Skeletal muscle tissue (tissue), 4 donors: ENCODE measurements around the gene FARS2. TPM values are rescaled to one million over a fixed set of nuclear protein-coding genes. Genes with fewer than 3 reads are reported as not detected.

ENCODE experiments used
- H3K27ac ChIP-seq: one replicate; pipeline ENCODE4 v1.7.0; 2013; ENCODE audit warnings: mild to moderate bottlenecking, low read depth, low read length, inconsistent platforms
- H3K27me3 ChIP-seq, 3 donors: one replicate each; pipeline ENCODE4 v1.7.0; 2013; ENCODE audit warnings: low read length in 3 of 3; ENCODE audit not compliant: control insufficient read depth in 3 of 3, insufficient read depth in 3 of 3
- H3K36me3 ChIP-seq, 3 donors: one replicate each; pipeline ENCODE4 v1.7.0; 2013; ENCODE audit warnings: low read length in 3 of 3; ENCODE audit not compliant: control insufficient read depth in 3 of 3, insufficient read depth in 3 of 3
- H3K4me1 ChIP-seq, 3 donors: one replicate each; pipeline ENCODE4 v1.7.0; 2013; ENCODE audit warnings: low read length in 3 of 3, mild to moderate bottlenecking in 3 of 3; ENCODE audit not compliant: control insufficient read depth in 3 of 3, insufficient read depth in 3 of 3
- H3K4me3 ChIP-seq, 3 donors: one replicate each; pipeline ENCODE4 v1.7.0; 2013; ENCODE audit warnings: low read length in 3 of 3
- H3K9ac ChIP-seq, 3 donors: one replicate each; pipeline ENCODE4 v1.7.0; 2013; ENCODE audit warnings: low read length in 3 of 3, mild to moderate bottlenecking in 3 of 3, moderate library complexity in 2 of 3, low read depth in 1 of 3
- H3K9me3 ChIP-seq, 3 donors: one replicate each; pipeline ENCODE4 v1.7.0; 2013; ENCODE audit warnings: low read length in 3 of 3; ENCODE audit not compliant: control insufficient read depth in 3 of 3
- total RNA-seq: library from RNA; depleted of rRNA; stranded (reverse); fragments of >200 nt; gene quantifications from one replicate; pipeline ENCODE4 v1.2.3, GENCODE V29; 2014
- donor health status: Osteomylitis.

FARS2 gene
- total RNA-seq, 1 donor from 2014 or later = 27.7 TPM

DNA sequence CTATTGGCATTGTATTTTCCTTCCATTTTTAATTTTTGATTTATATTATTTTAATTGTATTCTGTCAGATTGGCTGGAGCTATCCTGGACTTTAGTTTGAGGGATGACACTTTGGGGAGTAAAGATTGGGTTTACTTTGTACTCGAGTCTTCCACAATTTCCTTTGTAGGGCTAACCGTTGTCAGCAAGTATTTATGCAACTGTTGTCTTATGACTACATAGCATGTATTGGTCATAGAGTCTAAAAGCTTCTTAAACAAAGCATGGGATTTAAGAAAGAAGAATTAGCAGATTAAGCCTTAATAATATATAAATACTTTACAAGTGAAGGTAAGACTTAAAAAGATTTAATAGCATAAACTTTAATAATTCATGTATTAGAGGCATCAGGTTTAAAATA lies 19.6 kb downstream of the FARS2 start:
- Histone ChIP-seq H3K27ac (no peak overlapping the region), H3K9me3 (no peaks in the 10 kb centered on the region), H3K27me3 (no peaks in the 10 kb centered on the region), H3K4me1 (peaks cover 0 to 4% (median 0%) of the 10 kb centered on the region in 3 donors), H3K9ac (no peak overlapping the region), H3K36me3 (no peaks in the 10 kb centered on the region), H3K4me3 (no peak overlapping the region)

DNA sequence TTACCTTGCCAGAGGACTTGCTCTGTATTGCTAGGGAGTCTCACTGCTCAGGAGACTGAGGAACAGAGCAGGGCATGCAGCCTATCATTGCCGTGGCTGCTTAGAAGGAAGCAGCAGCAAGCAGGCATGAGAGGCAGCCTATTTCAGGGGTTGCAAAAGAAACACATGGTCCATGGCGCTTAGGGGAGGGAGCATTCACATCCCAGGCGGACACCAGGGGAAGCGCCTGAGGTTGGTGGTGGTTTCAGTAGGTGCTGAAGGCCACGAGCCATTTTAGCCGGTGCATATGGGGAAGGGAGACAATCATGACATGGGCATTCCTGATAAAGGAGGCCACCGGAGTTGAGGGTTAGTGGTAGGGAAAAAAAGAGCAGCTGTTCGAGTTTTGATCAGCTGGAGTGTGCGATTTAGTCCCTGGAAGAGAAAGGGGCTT lies 20.9 kb downstream of the FARS2 start:
- no peak overlapping the region for H3K4me3 ChIP-seq
- H3K4me1 ChIP-seq = peaks cover 2 to 7% (median 4%) of the 10 kb centered on the region in 3 donors
- H3K27me3 ChIP-seq = no peaks in the 10 kb centered on the region
- no peaks in the 10 kb centered on the region for H3K9me3 ChIP-seq
- H3K9ac ChIP-seq = no peak overlapping the region
- H3K27ac ChIP-seq = no peak overlapping the region
- H3K36me3 ChIP-seq = no peaks in the 10 kb centered on the region

DNA sequence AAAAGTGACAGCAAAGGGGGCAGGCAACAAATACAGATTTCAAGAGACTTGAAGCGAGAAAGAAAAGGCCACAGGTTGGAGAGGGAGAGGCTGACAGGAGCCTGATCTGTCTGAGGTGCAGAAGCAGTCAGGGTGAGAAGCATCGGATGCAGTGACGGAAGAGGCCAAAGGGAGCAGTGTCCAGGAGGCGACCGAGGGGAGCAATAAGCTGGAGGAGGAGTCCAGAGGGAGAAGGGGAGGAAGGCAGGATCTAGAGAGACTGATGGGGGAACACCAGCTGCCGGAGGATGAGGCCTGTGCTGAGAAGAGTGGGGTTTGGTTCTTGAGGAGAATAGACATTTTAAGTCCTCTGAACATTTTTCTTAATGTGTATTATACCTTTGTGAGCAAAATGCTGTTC lies 23.8 kb downstream of the FARS2 start:
- Histone ChIP-seq H3K9ac (no peak overlapping the region), H3K27me3 (no peaks in the 10 kb centered on the region), H3K4me1 (peaks cover 10 to 17% (median 15%) of the 10 kb centered on the region in 3 donors), H3K27ac (no peak overlapping the region), H3K36me3 (no peaks in the 10 kb centered on the region), H3K4me3 (no peak overlapping the region), H3K9me3 (no peaks in the 10 kb centered on the region)

DNA sequence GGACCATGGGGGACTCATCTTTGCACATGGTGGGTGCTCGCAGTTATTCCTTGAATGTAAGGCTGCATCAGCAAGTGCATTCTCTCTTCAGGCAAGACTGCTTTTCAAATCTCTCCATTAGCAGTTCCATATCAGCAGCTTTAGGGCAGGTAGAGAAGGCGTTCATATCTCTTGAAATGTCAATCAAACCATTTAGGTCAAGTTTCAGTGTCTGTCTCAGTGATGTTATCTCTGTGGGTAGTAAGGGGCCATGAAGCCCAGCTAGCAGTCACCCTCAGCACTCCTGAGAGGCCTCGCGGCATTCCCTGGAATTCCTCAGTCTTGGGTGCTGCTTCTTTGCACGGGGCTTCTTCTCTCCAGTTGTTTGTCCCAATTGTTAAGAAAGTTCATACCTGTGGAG lies 24.2 kb downstream of the FARS2 start:
- Histone ChIP-seq H3K36me3 (no peaks in the 10 kb centered on the region), H3K9ac (no peak overlapping the region), H3K9me3 (no peaks in the 10 kb centered on the region)

DNA sequence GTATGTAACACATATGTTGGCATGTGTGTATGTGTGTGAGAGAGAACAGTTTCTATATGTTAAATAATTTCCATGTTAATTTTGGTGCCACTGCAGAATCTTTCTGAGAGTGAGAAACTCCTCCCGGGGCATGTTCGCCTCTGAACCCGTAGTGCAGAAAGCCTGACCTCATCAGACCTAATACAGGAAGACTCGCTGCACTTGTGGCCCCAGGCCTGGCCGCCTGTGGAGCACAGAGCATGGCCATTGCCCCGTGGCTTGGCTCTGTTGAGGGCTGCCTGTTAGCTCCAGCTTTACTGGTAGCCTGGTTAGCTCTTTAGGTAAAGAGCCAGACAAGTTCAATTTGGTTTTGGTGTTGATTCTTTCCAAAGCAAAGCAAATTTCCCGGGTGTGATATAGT lies 25.5 kb downstream of the FARS2 start:
- peaks cover 10 to 17% (median 15%) of the 10 kb centered on the region in 3 donors for H3K4me1 ChIP-seq
- H3K9me3 ChIP-seq = no peaks in the 10 kb centered on the region
- peak overlapping the region; percentile 51 for H3K27ac ChIP-seq
- no peaks in the 10 kb centered on the region for H3K27me3 ChIP-seq
- H3K9ac ChIP-seq = no peak overlapping the region
- H3K36me3 ChIP-seq = no peaks in the 10 kb centered on the region
- no peak overlapping the region for H3K4me3 ChIP-seq

More for the DNA sequence above, 24.2 kb downstream of the FARS2 start:
- no peak overlapping the region for H3K27ac ChIP-seq
- no peaks in the 10 kb centered on the region for H3K27me3 ChIP-seq
- H3K4me3 ChIP-seq = no peak overlapping the region
- H3K4me1 ChIP-seq = peaks cover 10 to 17% (median 15%) of the 10 kb centered on the region in 3 donors

DNA sequence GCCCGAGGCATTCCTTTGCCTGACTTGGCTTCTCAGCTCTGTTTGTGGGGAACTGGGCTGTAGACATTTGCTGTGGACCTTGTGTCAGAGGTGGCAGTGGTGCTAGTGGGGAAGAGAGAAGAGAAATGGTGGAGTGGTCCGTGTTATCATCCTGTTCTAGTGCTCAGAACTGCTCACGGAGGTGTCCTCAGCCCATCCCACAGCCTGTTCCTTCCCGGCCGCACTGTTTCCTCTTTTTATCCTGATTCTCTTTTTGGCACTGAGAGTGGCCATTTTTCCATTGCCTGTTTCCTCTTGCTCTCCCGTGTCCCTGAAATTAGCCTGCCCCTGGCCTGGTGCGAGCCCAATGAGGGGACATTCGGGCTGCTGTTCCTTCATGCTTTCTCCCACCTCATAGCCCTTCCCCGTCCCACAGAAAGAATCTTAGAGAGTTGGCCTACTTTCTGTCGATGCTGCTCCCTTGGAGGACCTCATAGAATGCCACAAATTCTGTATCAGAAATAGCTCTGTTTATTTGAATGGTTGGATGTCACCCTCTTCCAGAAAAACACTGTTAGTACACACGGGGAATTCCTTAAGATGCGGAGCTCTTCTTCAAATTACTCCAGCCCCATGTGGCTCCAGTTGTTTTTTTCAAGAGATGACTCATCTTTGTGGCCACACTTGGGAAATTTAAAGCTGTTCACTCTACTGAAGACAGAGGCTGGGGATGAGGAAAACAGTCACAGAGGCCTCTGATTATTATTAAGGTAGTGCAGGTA lies 26.1 kb downstream of the FARS2 start:
- H3K36me3 ChIP-seq = no peaks in the 10 kb centered on the region
- no peaks in the 10 kb centered on the region for H3K27me3 ChIP-seq
- H3K9me3 ChIP-seq = no peaks in the 10 kb centered on the region
- no peak overlapping the region for H3K9ac ChIP-seq
- H3K4me3 ChIP-seq = no peak overlapping the region
- peak overlapping the region; percentile 51 for H3K27ac ChIP-seq
- peaks cover 10 to 17% (median 15%) of the 10 kb centered on the region in 3 donors for H3K4me1 ChIP-seq

DNA sequence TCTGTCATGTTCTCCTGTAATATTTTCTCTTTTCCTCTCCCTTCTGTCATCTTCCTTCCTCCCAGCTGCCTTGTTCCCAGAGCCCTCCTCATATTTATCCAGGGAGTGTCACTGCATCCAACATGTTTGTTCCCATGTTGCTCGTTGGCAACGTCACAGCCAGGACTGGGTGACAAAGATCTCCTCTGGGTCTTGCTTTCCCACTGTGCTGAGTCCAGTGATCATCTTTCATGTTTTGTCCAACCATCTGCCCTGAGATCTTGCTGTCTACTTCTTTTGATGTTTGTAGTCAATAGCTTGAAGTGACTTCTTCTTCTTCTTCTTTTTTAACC lies 26.6 kb downstream of the FARS2 start:
- no peak overlapping the region for H3K9ac ChIP-seq
- no peaks in the 10 kb centered on the region for H3K9me3 ChIP-seq
- H3K4me1 ChIP-seq = peaks cover 10 to 17% (median 15%) of the 10 kb centered on the region in 3 donors
- no peaks in the 10 kb centered on the region for H3K27me3 ChIP-seq
- no peaks in the 10 kb centered on the region for H3K36me3 ChIP-seq
- no peak overlapping the region for H3K4me3 ChIP-seq
- peak overlapping the region; percentile 51 for H3K27ac ChIP-seq

DNA sequence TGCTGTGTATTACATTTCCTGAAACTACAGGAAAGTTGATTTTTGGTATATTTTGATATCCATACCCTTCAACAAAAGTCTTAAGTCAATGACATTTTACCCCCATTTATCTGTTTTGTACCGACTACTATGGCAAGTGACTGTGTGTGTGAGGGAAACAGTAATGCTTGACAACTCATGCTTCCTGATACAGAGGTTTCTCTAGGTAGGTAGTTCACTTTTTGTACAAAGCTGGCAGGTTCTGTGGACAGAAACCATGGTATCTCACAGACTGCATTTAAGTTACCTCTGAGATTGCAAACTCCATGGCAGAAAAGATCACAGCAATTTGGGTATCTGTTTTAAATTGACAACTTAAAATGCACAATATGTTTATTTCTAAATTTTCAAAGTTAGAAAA lies 28.8 kb downstream of the FARS2 start:
- peaks cover 10 to 17% (median 15%) of the 10 kb centered on the region in 3 donors for H3K4me1 ChIP-seq
- H3K9me3 ChIP-seq = no peaks in the 10 kb centered on the region
- no peaks in the 10 kb centered on the region for H3K36me3 ChIP-seq
- no peaks in the 10 kb centered on the region for H3K27me3 ChIP-seq
- H3K4me3 ChIP-seq = no peak overlapping the region
- no peak overlapping the region for H3K9ac ChIP-seq
- no peak overlapping the region for H3K27ac ChIP-seq

DNA sequence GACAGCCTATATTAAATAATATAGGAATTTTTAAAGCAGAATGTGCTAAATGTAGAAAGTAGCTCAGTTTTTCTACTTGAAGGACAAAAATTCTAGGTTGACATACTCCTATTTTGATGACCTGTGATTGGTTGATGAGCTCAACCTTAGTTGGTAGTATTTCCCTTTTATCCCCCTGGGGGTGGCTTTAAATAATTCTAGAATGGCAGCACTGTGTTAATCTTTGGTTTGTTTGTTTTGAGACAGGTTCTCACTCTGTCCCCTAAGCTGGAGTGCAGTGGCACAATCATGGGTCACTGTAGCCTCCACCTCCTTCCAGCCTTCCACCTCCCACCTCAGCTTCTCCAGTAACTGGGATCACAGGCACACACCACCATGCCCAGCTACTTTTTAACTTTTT lies 29.2 kb downstream of the FARS2 start:
- Histone ChIP-seq H3K27ac (no peak overlapping the region), H3K4me3 (no peak overlapping the region), H3K27me3 (no peaks in the 10 kb centered on the region), H3K4me1 (peaks cover 10 to 17% (median 15%) of the 10 kb centered on the region in 3 donors), H3K9ac (no peak overlapping the region), H3K9me3 (no peaks in the 10 kb centered on the region), H3K36me3 (no peaks in the 10 kb centered on the region)

DNA sequence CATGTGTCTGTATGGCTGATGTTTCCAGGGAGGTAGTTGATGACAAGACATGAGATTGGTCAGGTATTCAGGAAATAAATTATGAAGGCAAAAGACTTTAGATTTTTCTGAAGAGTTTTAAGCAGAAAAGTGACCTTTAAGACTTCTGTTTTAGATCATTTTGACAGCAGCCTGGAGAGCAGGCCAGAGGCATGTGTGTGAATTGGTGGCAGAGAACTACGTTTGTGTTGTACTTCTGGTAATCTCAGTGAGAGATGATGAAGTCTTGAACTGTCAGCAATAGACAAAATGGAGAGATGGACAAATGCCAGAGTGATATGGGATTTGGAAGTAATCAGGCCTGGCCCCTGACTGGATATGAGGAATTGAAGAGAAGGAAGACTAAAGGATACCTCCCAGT lies 30.8 kb downstream of the FARS2 start:
- H3K9ac ChIP-seq = no peak overlapping the region
- no peaks in the 10 kb centered on the region for H3K27me3 ChIP-seq

More for the DNA sequence above, 30.8 kb downstream of the FARS2 start:
- peaks cover 7 to 15% (median 14%) of the 10 kb centered on the region in 3 donors for H3K4me1 ChIP-seq
- H3K36me3 ChIP-seq = no peaks in the 10 kb centered on the region
- H3K4me3 ChIP-seq = no peak overlapping the region
- no peaks in the 10 kb centered on the region for H3K9me3 ChIP-seq
- no peak overlapping the region for H3K27ac ChIP-seq
